Lung (tissue), 12 donors: ENCODE results near the gene GDF11. TPM values are rescaled to one million over a fixed set of nuclear protein-coding genes. Genes with fewer than 3 reads are reported as not detected.
A peak's percentile ranks its signal among the peaks of the same experiment; 100 is the strongest.

Experiments used
- ATAC-seq: fragments of 200-7000 bp; cut with Tn5 transposase; one replicate; pipeline ENCODE4 v1.9.1; 2020; ENCODE audit warnings: moderate number of reproducible peaks; ENCODE audit not compliant: insufficient read depth, low FRiP score
- DNase-seq, 3 donors: peaks; one replicate each; pipeline ENCODE4 v3.0.0-alpha.2; 2013 to 2017
- H3K27ac ChIP-seq, 2 donors: one replicate each; pipeline ENCODE4 v1.5.1; 2013; ENCODE audit warnings: mild to moderate bottlenecking in 2 of 2, moderate library complexity in 2 of 2, control low read depth in 1 of 2, inconsistent platforms in 1 of 2, low read depth in 1 of 2, low read length in 1 of 2
- H3K27me3 ChIP-seq, 3 donors: one replicate each; pipeline ENCODE4 v1.5.1; 2013; ENCODE audit warnings: low read length in 2 of 3; ENCODE audit not compliant: control insufficient read depth in 3 of 3, insufficient read depth in 3 of 3
- H3K36me3 ChIP-seq, 4 donors: one replicate each; pipeline ENCODE4 v1.5.1; 2013; ENCODE audit warnings: low read length in 4 of 4, mild to moderate bottlenecking in 1 of 4, moderate library complexity in 1 of 4; ENCODE audit not compliant: control insufficient read depth in 4 of 4, insufficient read depth in 4 of 4
- H3K4me1 ChIP-seq, 5 donors: one replicate each; pipeline ENCODE4 v1.5.1; 2013; ENCODE audit warnings: low read length in 5 of 5, mild to moderate bottlenecking in 2 of 5, moderate library complexity in 1 of 5; ENCODE audit not compliant: control insufficient read depth in 5 of 5, insufficient read depth in 5 of 5
- H3K4me3 ChIP-seq: one replicate; pipeline ENCODE4 v1.5.1; 2013; ENCODE audit warnings: mild to moderate bottlenecking, control low read depth, moderate library complexity
- H3K9ac ChIP-seq, 2 donors: one replicate each; pipeline ENCODE4 v1.5.1; 2013; ENCODE audit warnings: low read length in 2 of 2, control low read depth in 1 of 2; ENCODE audit not compliant: insufficient read depth in 1 of 2
- H3K9me3 ChIP-seq, 4 donors: one replicate each; pipeline ENCODE4 v1.5.1; 2013; ENCODE audit warnings: low read length in 3 of 4, mild to moderate bottlenecking in 1 of 4, moderate library complexity in 1 of 4; ENCODE audit not compliant: control insufficient read depth in 4 of 4, insufficient read depth in 3 of 4
- CTCF ChIP-seq: IDR thresholded peaks from 2 replicates; pipeline ENCODE4 v1.5.1; 2012; ENCODE audit warnings: mild to moderate bottlenecking; ENCODE audit errors: control extremely low read depth, extremely low read depth
- WGBS, 2 donors: extraction: QIAGEN DNeasy Blood & Tissue Kit; methylation state at CpG; one replicate each; pipeline ENCODE4 v1.1.7; 2013; 5-methylcytosine and 5-hydroxymethylcytosine counted together
- polyA plus RNA-seq, 2 donors: library from polyadenylated mRNA; stranded (reverse); fragments of 200-250 nt; gene quantifications; one replicate each; pipeline ENCODE4 v1.2.1, GENCODE V29; 2013
- total RNA-seq, 2 donors: library from RNA; depleted of rRNA in 1 of 2; stranded (reverse); fragments of >200 nt in 1 of 2; gene quantifications; one replicate each; pipeline ENCODE4 v1.2.1, GENCODE V29; 2014 to 2021
- donor health status: control.
- donor health status: control.
- donor health status: Bipolar disorder and iron deficiency.
- donor health status: healthy.
- donor health status: DM: yes; HTN: yes; CAD: no.

GDF11 gene
- total and polyA plus RNA-seq, 4 donors, result 0.93 to 8.3 (median 3.2) TPM

DNA sequence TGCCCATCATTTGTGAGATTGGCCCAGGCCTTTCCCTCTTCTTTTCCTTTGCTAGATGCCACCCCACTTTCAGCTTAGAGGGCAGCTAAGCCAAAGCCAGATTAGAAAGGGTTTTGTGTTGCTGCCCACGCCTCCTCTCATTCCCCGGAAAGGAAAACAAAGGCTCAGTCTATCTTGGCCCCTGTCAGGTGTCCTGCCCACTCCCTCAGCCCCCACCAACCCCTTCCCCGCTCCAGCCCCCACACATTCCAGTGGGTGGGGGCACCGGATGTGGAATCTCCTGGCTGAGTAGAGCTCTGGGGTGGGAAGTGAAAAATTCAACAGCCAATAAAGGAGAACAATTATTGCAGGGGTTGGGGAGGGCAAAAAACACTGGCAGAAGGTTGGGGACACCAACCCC lies 24.9 kb upstream of the GDF11 start:
- peaks cover 8 to 34% (median 21%) of the 10 kb centered on the region in 5 donors for H3K4me1 ChIP-seq
- no peaks in the 10 kb centered on the region for H3K9me3 ChIP-seq
- H3K27me3 ChIP-seq, result no peaks in the 10 kb centered on the region
- no peak for ATAC-seq
- H3K4me3 ChIP-seq, result no peak overlapping the region
- peaks cover 0 to 14% (median 6%) of the 10 kb centered on the region in 4 donors for H3K36me3 ChIP-seq
- 52 to 78% methylated on average over 4 of the region's 4 CpGs for WGBS, 2 donors
- TF ChIP-seq CTCF, result no peak
- H3K9ac ChIP-seq, result no peak overlapping the region
- DNase-seq, result no peak
- H3K27ac ChIP-seq, result peak overlapping the region; percentile 49 to 94

DNA sequence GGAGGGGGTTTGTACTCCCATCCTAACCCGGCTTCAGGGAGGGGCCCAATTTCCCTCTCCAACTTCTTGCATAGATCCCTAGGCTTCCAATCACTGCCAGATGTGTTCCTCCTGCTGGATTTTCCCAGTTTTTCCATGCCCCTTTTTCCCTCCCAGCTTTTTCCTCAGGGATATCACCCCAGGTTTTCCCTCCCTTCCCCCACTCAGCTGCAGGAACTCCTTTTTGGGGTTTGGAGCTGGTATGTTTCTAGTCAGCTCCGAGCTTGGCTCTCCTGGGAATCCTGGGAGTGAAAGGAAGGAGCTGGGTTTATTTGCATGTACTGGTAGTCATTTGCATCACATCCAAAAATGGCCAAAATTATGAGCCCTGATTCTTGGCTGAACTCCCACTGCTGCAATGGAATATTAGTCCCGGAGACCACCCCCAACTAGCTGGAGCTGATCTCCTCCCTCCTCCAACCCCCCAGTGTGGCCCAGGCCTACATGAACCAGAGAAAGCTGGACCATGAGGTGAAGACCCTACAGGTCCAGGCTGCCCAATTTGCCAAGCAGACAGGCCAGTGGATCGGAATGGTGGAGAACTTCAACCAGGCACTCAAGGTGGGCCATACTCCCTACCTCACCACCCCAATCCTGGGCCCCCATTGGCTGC lies 24.2 kb upstream of the GDF11 start:
- no peak overlapping the region for H3K4me3 ChIP-seq
- DNase-seq (no peak), ATAC-seq (no peak)
- H3K4me1 ChIP-seq, result peaks cover 8 to 30% (median 21%) of the 10 kb centered on the region in 5 donors
- peaks cover 0 to 19% (median 9%) of the 10 kb centered on the region in 4 donors for H3K36me3 ChIP-seq
- H3K27ac ChIP-seq, result peak overlapping the region in 1 of 2 donors; percentile 94
- TF ChIP-seq CTCF, result no peak
- H3K27me3 ChIP-seq, result no peaks in the 10 kb centered on the region
- H3K9ac ChIP-seq, result no peak overlapping the region
- no peaks in the 10 kb centered on the region for H3K9me3 ChIP-seq
- WGBS, 2 donors, result 75 to 78% methylated on average over 4 of the region's 4 CpGs

- no peak for TF ChIP-seq CTCF
- Histone ChIP-seq H3K27me3 (no peaks in the 10 kb centered on the region), H3K4me1 (peaks cover 8 to 30% (median 21%) of the 10 kb centered on the region in 5 donors), H3K36me3 (peaks cover 0 to 26% (median 14%) of the 10 kb centered on the region in 4 donors), H3K27ac (peak overlapping the region; percentile 22 to 81), H3K4me3 (no peak overlapping the region), H3K9ac (no peak overlapping the region), H3K9me3 (no peaks in the 10 kb centered on the region)
- WGBS, 2 donors, result 92% methylated on average over 7 of the region's 7 CpGs
- no peak for DNase-seq
- no peak for ATAC-seq
Measured at GRCh38 chr12:55719371-55719770, 23.6 kb upstream of the GDF11 start.
